ENCODE measurements around the gene RSPO1. TPM values are rescaled to one million over a fixed set of nuclear protein-coding genes. Genes with fewer than 3 reads are reported as not detected.

RSPO1 gene
- total and polyA plus RNA-seq, 2 of the 13 experiments (the other 11 are each of a cell fraction or from before 2014, with no cell fraction given) = not detected

GRCh38 chr1:37595440-37596181 lies 39.1 kb downstream of the RSPO1 start, which contains the start of gene GNL2 (continued):
- TF ChIP-seq PPARG (CRISPR knock-in tag; conservative IDR thresholded peaks at IDR 0.05) (no peak), ZNF333 (CRISPR knock-in tag; IDR thresholded peaks at IDR 0.05; ENCODE audit: borderline replicate concordance) (peak; percentile 84; the same call in 1 of the 2 replicates), ZNF280D (CRISPR knock-in tag; IDR thresholded peaks at IDR 0.05) (peak; percentile 77; the same call in 1 of the 2 replicates), NFIC (IDR thresholded peaks at IDR 0.05; ENCODE audit: low read length) (no peak), MAFK (conservative IDR thresholded peaks at IDR 0.05 in 1 of 2, IDR thresholded peaks at IDR 0.05 in 1 of 2; ENCODE audit: low read length in 2 of 2) (no peak), ZKSCAN8 (CRISPR knock-in tag; IDR thresholded peaks at IDR 0.05; ENCODE audit: borderline replicate concordance) (no peak), SRSF9 (IDR thresholded peaks at IDR 0.05; ENCODE audit: borderline replicate concordance, insufficient read depth, low read depth, low read length, poor library complexity, severe bottlenecking) (no peak), ZNF382 (CRISPR knock-in tag; IDR thresholded peaks at IDR 0.05; ENCODE audit: borderline replicate concordance) (no peak), ZZZ3 (CRISPR knock-in tag; IDR thresholded peaks at IDR 0.05; ENCODE audit: borderline replicate concordance) (peak; percentile 47; the same call in 1 of the 2 replicates), GTF2F1 (IDR thresholded peaks at IDR 0.05; ENCODE audit: low read length) (no peak), ZNF18 (CRISPR knock-in tag; IDR thresholded peaks at IDR 0.05; ENCODE audit: insufficient replicate concordance) (no peak), ZNF20 (CRISPR knock-in tag; IDR thresholded peaks at IDR 0.05) (no peak), ZNF780A (CRISPR knock-in tag; IDR thresholded peaks at IDR 0.05) (no peak), NKX3-1 (CRISPR knock-in tag; IDR thresholded peaks at IDR 0.05) (peak; percentile 64; the same call in 1 of the 2 replicates), ZNF75D (CRISPR knock-in tag; IDR thresholded peaks at IDR 0.05; ENCODE audit: borderline replicate concordance) (no peak), NPAS2 (CRISPR knock-in tag; IDR thresholded peaks at IDR 0.05; ENCODE audit: borderline replicate concordance) (no peak), ZC3H13 (CRISPR knock-in tag; IDR thresholded peaks at IDR 0.05) (no peak), ZBTB42 (CRISPR knock-in tag; IDR thresholded peaks at IDR 0.05) (no peak), CAMTA2 (CRISPR knock-in tag; IDR thresholded peaks at IDR 0.05; ENCODE audit: borderline replicate concordance) (0 out of 2 replicates have a peak, but pooled peaks have one; percentile 54), FOXA1 (IDR thresholded peaks at IDR 0.05) (no peak), FOXA1 (CRISPR knock-in tag; IDR thresholded peaks at IDR 0.05) (no peak), ZNF678 (CRISPR knock-in tag; IDR thresholded peaks at IDR 0.05) (no peak), PHF5A (CRISPR knock-in tag; IDR thresholded peaks at IDR 0.05; ENCODE audit: low read depth, unreplicated experiment) (peak; percentile 50), ZKSCAN5 (CRISPR knock-in tag; IDR thresholded peaks at IDR 0.05) (no peak), ZNF7 (CRISPR knock-in tag; IDR thresholded peaks at IDR 0.05) (no peak)
- TF ChIP-seq, protein P1, sequence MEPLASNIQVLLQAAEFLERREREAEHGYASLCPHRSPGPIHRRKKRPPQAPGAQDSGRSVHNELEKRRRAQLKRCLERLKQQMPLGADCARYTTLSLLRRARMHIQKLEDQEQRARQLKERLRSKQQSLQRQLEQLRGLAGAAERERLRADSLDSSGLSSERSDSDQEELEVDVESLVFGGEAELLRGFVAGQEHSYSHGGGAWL (CRISPR knock-in tag; IDR thresholded peaks at IDR 0.05) = peak; percentile 82; the same call in 1 of the 2 replicates
